Activated CD8-positive, alpha-beta memory T cell treated with anti-CD3 and anti-CD28 coated beads, Interleukin-2, amount 10 ng/mL, durations not matched to agents 7 days and 5 days (primary cell): ENCODE results near the gene OR12D1. TPM values are rescaled to one million over a fixed set of nuclear protein-coding genes. Genes with fewer than 3 reads are reported as not detected.
"Not testable (repeated sequence)": the region's sequence is repeated elsewhere in the genome, so short reads cannot be mapped to it uniquely, and the experiment has no call there.

Experiments
- ATAC-seq: fragments of 150-1000 bp; cut with Tn5 transposase; one replicate; pipeline ENCODE4 v1.10.0; 2021; ENCODE audit warnings: moderate library complexity
- CTCF ChIA-PET: fragments of 350-600 bp; sonication (Branson Sonifier 250); formaldehyde crosslinking; loops from one replicate; lab custom pipeline; 2021; ENCODE audit warnings: antibody characterized with exemption; lab: Charles Lee
- DNase-seq: peaks from one replicate; pipeline ENCODE4 v3.0.0-alpha.2; 2020
- H3K27ac Mint-ChIP-seq: one replicate; pipeline ENCODE4 v1.8.0; 2021; ENCODE audit warnings: mild to moderate bottlenecking, mixed read lengths
- H3K27me3 Mint-ChIP-seq: one replicate; pipeline ENCODE4 v1.8.0; 2021; ENCODE audit warnings: mixed read lengths
- H3K36me3 Mint-ChIP-seq: one replicate; pipeline ENCODE4 v1.8.0; 2021; ENCODE audit warnings: mild to moderate bottlenecking, mixed read lengths
- H3K4me1 Mint-ChIP-seq: one replicate; pipeline ENCODE4 v1.8.0; 2021; ENCODE audit warnings: mixed read lengths
- H3K4me3 Mint-ChIP-seq: one replicate; pipeline ENCODE4 v1.8.0; 2021; ENCODE audit warnings: mild to moderate bottlenecking, moderate library complexity, mixed read lengths
- H3K9me3 Mint-ChIP-seq: one replicate; pipeline ENCODE4 v1.8.0; 2022; ENCODE audit warnings: low read depth, mixed read lengths
- total RNA-seq, 2 experiments: library from RNA; stranded (reverse); gene quantifications; one replicate each; pipeline ENCODE4 v1.2.3, GENCODE V29; 2021

OR12D1 gene
- total RNA-seq: not detected

DNA sequence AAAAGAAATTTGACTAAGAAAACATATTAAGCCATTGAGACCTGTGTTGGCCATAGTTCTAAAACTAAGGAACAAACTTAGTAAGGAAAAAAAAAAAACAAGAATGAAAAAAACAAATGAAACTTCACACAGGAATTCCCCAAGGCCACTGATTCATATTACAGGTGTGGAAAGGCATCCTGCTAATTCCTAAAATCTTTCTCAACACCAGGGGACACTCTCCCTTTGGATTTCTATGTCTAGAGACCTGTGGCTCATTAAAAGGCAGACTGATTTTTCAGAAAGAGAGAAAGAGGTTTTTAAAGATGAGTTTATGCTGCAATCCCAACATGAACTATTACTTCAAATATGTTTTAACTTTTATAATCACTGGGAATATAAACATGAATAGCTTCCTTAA, at the start of gene OR12D1:
Gene OR12D1 (plus strand): TSS at position 341 of the 400 bp plus-strand sequence.
- DNase-seq: no peak
- Mint-ChIP-seq H3K4me1 (no peaks in the 10 kb centered on the region), H3K27ac (no peak within 1 kb of the TSS), H3K36me3 (no peaks in the 10 kb centered on the region), H3K4me3 (no peak within 1 kb of the TSS), H3K9me3 (peaks cover 2% of the 10 kb centered on the region), H3K27me3 (peaks cover 47% of the 10 kb centered on the region)
- ATAC-seq: no peak
- CTCF ChIA-PET: no interaction called here

DNA sequence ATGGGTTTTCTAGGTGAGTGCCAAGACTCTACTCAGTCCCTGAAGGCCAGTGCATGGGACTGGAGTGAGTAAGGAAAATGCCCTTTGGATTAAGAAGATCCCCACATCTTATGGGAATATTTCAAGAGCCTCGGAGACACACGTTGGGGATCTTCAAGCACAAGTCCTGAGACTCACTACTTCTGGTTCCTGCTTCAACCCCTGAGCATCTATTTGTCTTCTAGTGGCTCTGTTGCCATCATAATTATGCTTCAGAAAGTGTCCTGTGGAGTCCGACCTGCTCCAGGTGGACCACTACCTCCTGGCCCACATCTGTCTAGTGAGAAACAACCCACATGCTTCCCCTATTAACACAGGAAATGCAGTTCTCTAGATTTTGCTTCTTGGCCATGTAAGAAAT, 46.0 kb upstream of the OR12D1 start, which contains the start of gene OR5V1:
Gene OR5V1 (minus strand): TSS at position 101 of the 400 bp plus-strand sequence. CDS start 12,670 bp downstream, outside the sequence.
- Mint-ChIP-seq H3K36me3 (no peaks in the 10 kb centered on the region), H3K27me3 (peaks cover 16% of the 10 kb centered on the region), H3K4me1 (no peaks in the 10 kb centered on the region), H3K27ac (no peak within 1 kb of the TSS), H3K9me3 (no peaks in the 10 kb centered on the region), H3K4me3 (no peak within 1 kb of the TSS)
- no peak for DNase-seq
- no peak for ATAC-seq
- CTCF ChIA-PET: no interaction called here

DNA sequence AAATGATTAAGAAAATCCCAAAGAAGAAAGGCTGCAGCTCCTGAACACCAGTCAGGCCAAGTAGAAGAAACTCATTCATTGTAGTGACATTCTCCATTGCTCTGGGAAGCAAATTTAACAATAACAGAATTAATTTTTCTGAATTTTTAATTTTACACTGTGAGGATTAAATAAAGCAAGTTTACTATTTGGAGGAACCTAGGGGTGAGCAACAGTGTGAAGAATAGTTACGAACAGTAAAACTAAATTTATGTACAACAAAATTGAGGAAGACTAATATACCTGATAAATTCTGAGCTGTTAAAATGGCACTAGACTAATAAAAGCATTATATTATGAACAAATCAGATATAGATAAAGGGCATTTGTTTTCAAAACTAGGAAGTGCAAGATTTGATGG, 39.5 kb upstream of the OR12D1 start, which contains the start of gene OR12D3:
Gene OR12D3 (minus strand): TSS at position 101 of the 400 bp plus-strand sequence. CDS start 4 bp downstream, at position 97.
- no peak for DNase-seq
- CTCF ChIA-PET: no interaction called here
- ATAC-seq: no peak
- Mint-ChIP-seq H3K4me3 (no peak within 1 kb of the TSS), H3K36me3 (no peaks in the 10 kb centered on the region), H3K27me3 (peaks cover 19% of the 10 kb centered on the region), H3K4me1 (no peaks in the 10 kb centered on the region), H3K9me3 (no peaks in the 10 kb centered on the region), H3K27ac (no peak within 1 kb of the TSS)

DNA sequence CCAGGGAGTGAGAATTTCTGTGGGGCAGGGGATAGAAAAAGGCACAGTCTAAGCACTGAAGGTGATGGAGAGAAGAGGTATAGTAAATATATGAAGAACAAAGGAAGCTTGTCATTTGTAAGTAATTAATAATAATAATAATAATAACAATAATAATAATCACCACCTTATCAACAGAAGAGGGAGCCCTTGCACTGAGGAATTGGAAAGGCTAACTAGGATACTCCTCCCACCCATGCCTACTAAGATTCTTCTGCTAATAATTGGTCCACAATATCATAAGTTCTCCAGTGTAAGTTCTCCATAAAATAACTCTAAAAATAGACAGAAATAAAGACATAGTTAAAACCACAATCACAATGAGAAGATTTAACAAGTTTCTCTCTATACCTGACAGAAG, 38.7 kb upstream of the OR12D1 start:
- DNase-seq: no peak

DNA sequence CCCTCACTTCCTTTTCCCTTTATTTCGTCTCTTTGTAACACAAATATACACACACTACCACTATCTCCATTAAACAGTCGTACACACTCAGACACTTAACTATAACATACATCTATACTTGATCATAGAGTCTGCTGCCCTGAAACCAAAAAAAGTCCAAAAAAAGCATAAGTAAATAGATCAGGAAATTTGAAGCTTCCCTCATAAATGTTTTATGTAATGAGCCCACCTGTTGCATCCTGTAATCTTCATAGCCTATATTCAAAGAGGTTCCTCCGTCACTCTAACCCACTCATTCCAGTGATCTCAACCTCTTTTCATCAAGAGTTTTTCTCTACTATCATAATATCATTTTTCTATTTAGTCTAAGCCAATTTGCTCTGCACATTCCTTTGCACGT, 26.2 kb upstream of the OR12D1 start:
- H3K36me3 Mint-ChIP-seq: no peaks in the 10 kb centered on the region
- ATAC-seq (no peak), DNase-seq (no peak)
- no peaks in the 10 kb centered on the region for H3K9me3 Mint-ChIP-seq
- no peak overlapping the region for H3K4me3 Mint-ChIP-seq
- no peaks in the 10 kb centered on the region for H3K4me1 Mint-ChIP-seq
- CTCF ChIA-PET: no interaction called here
- H3K27me3 Mint-ChIP-seq: peaks cover 14% of the 10 kb centered on the region
- no peak overlapping the region for H3K27ac Mint-ChIP-seq

More for the DNA sequence above, 38.7 kb upstream of the OR12D1 start:
- Mint-ChIP-seq H3K4me1 (no peaks in the 10 kb centered on the region), H3K27ac (no peak overlapping the region), H3K36me3 (no peaks in the 10 kb centered on the region), H3K27me3 (peaks cover 21% of the 10 kb centered on the region), H3K9me3 (no peaks in the 10 kb centered on the region), H3K4me3 (no peak overlapping the region)
- no peak for ATAC-seq
- CTCF ChIA-PET: no interaction called here

DNA sequence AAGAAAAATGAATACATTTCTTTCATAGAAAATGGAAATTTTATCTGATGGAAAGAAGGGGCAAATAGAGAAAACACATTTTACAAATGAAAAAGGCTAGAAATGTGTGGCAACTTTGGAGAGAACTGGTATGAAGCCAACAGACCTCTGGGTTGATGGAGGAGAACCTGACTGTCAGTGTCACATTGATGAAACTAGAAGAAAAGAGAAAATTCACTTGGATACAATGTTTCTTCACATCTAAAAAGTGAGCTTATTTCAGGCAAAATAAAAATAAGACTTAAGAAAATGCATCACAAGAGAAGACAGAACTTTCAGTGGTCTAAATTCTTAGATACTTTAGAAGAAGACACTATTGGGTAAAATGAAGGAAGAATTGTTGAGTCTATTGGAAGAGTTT, 19.4 kb upstream of the OR12D1 start, which contains the start of gene OR12D2:
Gene OR12D2 (plus strand): TSS at position 301 of the 400 bp plus-strand sequence. CDS start 1,069 bp downstream, outside the sequence.
- Mint-ChIP-seq H3K27ac (no peak within 1 kb of the TSS), H3K9me3 (no peaks in the 10 kb centered on the region), H3K4me1 (no peaks in the 10 kb centered on the region), H3K4me3 (no peak within 1 kb of the TSS), H3K27me3 (peaks cover 25% of the 10 kb centered on the region), H3K36me3 (no peaks in the 10 kb centered on the region)
- DNase-seq: no peak
- ATAC-seq: no peak
- CTCF ChIA-PET: no interaction called here

DNA sequence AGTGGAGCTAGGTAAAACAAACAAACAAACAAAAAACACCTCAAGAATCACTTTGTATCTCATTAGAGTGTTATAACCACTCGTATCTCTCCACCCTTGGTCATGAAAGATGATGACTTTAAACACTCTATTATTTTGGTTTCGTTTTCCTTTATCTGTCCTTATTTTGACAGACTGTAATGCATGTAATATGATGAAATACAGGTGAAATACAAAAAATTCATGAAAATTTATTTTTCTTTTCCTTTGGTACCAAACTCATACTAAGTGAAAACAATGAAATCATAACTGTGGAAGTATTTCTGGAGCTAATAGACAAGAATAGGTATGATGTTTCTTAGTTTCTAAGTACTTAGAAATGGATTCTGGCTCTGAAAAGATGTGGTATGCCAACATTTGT, 15.2 kb upstream of the OR12D1 start:
- Mint-ChIP-seq H3K4me3 (no peak overlapping the region), H3K36me3 (no peaks in the 10 kb centered on the region), H3K9me3 (no peaks in the 10 kb centered on the region), H3K27ac (no peak overlapping the region), H3K27me3 (peaks cover 28% of the 10 kb centered on the region), H3K4me1 (no peaks in the 10 kb centered on the region)
- CTCF ChIA-PET: no interaction called here
- DNase-seq: no peak
- no peak for ATAC-seq

DNA sequence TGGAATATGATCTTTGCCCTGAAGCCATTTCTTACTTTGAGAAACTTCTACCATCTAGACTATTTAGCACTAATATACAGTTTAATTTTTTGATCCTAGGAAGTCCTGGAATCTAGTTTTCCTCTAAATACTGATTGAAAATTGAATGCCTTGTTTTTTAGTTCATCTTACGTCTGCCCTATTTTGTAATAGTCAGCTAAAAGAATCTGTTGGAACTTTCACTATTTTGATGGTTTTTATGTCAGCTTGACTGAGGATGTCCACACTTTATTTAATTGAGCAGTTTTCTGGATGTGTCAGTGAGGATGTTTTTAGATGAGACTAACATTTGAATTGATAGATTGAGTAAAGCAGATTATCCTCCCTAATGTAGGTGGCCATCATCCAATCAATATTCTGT, 10.9 kb upstream of the OR12D1 start:
- no peaks in the 10 kb centered on the region for H3K4me1 Mint-ChIP-seq
- ATAC-seq: no peak

DNA sequence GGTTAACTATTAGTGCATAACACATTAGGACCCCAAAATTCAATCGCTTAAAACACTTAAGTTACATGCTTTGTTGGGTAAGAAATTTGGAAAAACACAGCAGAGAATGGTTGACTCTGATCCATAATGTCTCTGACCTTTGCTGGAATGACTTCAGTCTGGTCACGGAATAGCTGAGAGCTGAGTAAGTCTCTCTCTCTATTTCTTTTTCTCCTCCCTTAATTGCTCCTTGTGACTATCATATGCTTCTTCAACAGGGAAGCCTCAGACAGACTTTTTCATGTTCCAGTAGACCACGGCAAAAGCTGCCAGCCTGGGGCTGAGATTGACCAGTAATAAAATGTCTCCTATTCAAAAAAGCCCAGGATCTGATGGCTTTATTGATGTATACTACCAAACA, 4.8 kb downstream of the OR12D1 start:
- Mint-ChIP-seq H3K27me3 (peaks cover 47% of the 10 kb centered on the region), H3K36me3 (no peaks in the 10 kb centered on the region), H3K9me3 (no peaks in the 10 kb centered on the region), H3K27ac (no peak overlapping the region), H3K4me1 (peaks cover under 1% of the 10 kb centered on the region), H3K4me3 (no peak overlapping the region)
- DNase-seq (no peak), ATAC-seq (no peak)
- CTCF ChIA-PET: no interaction called here

More for the DNA sequence above, 10.9 kb upstream of the OR12D1 start:
- no peak overlapping the region for H3K27ac Mint-ChIP-seq
- CTCF ChIA-PET: no interaction called here
- H3K27me3 Mint-ChIP-seq: peaks cover 12% of the 10 kb centered on the region
- H3K9me3 Mint-ChIP-seq: no peaks in the 10 kb centered on the region
- no peaks in the 10 kb centered on the region for H3K36me3 Mint-ChIP-seq
- H3K4me3 Mint-ChIP-seq: no peak overlapping the region
- DNase-seq: no peak

DNA sequence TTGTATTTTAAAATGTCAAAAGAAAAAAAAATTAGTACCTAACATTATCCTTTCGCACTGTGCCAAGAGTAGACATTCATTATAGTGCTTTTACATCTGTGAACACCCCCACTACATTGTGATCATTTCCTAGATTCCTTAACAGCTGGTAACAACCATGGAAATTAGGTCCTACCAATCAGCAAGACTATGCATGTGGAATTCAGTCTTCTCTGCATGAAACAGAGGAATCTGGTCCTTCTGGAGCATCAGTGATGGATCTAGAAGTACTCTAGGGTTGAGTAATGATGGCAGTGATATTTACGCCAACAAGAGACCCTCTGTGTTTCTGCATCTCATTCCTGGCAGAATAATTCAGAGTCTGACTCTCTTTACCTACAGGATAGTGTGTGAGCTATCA, 9.4 kb downstream of the OR12D1 start:
- ATAC-seq (no peak), DNase-seq (no peak)
- Mint-ChIP-seq H3K4me1 (peaks cover 3% of the 10 kb centered on the region), H3K27ac (no peak overlapping the region), H3K27me3 (peaks cover 31% of the 10 kb centered on the region), H3K9me3 (no peaks in the 10 kb centered on the region), H3K4me3 (no peak overlapping the region), H3K36me3 (no peaks in the 10 kb centered on the region)
- CTCF ChIA-PET: no interaction called here

DNA sequence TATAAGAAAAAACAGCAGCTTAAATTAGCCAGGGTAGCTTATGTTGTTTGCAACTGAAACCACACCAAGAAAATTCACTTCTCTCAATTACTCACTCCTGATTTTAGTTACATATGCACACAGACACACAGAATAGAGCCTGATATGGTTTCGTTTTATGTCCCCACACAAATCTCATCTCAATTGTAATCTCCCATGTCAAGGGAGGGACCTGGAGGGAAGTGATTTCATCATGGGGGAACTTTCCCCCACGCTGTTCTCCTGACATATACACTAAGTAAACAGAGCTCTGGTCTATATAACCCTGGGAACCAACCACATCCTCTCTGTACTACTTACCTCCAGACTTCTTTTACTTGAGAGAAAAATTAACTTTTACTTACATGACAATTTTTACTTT, 9.8 kb downstream of the OR12D1 start:
- H3K9me3 Mint-ChIP-seq: no peaks in the 10 kb centered on the region
- peaks cover 3% of the 10 kb centered on the region for H3K4me1 Mint-ChIP-seq
- no peaks in the 10 kb centered on the region for H3K36me3 Mint-ChIP-seq
- H3K27ac Mint-ChIP-seq: no peak overlapping the region
- DNase-seq (no peak), ATAC-seq (no peak)
- CTCF ChIA-PET: no interaction called here
- no peak overlapping the region for H3K4me3 Mint-ChIP-seq
- H3K27me3 Mint-ChIP-seq: peaks cover 32% of the 10 kb centered on the region

DNA sequence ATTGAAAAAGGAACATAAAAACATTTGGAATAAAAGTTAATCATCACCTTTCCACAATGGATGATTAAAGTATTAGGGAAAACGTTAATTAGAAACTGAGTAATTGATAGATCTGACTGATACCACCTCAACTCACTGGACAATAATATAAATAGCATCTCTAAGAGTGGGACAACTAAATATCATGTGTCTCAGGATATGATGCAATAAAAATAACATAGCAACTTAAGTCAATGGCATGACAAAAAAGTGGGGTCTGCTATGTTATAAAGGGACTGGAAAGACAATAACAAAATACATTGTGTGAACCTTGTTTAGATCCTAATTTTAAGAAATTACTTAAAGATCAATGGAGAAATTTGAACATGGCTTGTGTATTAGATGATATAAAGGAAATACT, 10.3 kb downstream of the OR12D1 start:
- Mint-ChIP-seq H3K27me3 (peaks cover 27% of the 10 kb centered on the region), H3K4me3 (no peak overlapping the region), H3K4me1 (peaks cover 3% of the 10 kb centered on the region), H3K9me3 (no peaks in the 10 kb centered on the region), H3K36me3 (no peaks in the 10 kb centered on the region), H3K27ac (no peak overlapping the region)
- no peak for DNase-seq
- no peak for ATAC-seq
- CTCF ChIA-PET: no interaction called here

DNA sequence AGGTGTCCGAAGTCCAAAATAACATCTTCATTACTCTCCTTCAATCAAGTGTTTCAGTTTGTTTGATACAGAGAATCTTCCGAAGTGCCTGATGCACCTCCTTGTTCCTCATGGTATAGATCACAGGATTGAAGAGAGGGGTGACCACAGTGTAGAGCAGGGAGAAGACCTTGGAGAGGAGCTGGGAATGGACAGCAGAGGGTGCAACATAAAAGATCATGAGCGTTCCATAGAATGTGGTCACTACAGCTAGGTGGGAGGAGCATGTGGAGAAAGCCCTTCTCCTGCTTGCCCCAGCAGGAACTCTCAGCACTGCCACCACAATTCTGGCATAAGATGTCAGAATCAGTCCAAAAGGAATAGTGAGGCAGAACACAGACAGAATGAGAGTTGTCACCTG, 11.9 kb downstream of the OR12D1 start:
- H3K4me1 Mint-ChIP-seq: peaks cover 3% of the 10 kb centered on the region
- H3K4me3 Mint-ChIP-seq: no peak overlapping the region
- H3K36me3 Mint-ChIP-seq: no peaks in the 10 kb centered on the region
- no peak for ATAC-seq
- CTCF ChIA-PET: no interaction called here
- no peak overlapping the region for H3K27ac Mint-ChIP-seq
- peaks cover 28% of the 10 kb centered on the region for H3K27me3 Mint-ChIP-seq
- DNase-seq: no peak
- H3K9me3 Mint-ChIP-seq: no peaks in the 10 kb centered on the region

DNA sequence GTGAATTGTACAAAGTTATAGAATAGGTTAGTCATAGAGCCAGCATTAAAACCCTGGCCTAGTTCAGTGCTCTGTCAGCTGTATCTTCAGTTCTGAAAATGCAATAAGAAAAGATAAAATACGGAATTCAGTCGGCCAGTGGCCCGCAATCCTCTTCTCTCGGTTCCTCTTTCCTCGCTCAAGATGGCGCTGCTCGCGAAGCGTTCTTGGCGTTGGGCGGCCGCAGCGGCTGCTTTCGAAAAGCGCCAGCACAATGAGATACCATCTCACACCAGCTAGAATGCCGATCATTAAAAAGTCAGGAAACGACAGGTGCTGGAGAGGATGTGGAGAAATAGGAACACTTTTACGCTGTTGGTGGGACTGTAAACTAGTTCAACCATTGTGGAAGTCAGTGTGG, 22.0 kb downstream of the OR12D1 start:
- H3K4me1 Mint-ChIP-seq, H3K9me3 Mint-ChIP-seq, CTCF ChIA-PET, ATAC-seq, H3K27ac Mint-ChIP-seq, DNase-seq, H3K36me3 Mint-ChIP-seq, H3K4me3 Mint-ChIP-seq: not testable (repeated sequence)
- H3K27me3 Mint-ChIP-seq: peaks cover 40% of the 10 kb centered on the region

DNA sequence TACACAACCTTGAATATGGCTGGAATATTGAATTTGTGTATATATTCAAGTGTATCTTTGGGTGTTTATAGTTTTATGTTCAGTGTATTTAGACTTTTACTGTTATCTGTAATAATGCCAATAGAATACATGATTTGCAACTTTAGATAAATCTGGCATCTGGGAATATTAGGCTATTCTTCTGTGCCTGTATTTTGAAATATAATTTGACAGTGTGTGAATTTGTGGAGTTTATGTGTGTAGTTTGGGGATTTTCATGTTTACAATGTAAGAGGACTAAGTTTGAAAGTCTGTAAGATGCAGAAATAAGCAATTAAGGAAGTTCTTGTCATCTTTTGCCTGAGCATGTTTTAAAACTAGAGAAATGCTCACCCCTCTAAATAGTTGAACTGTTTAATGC, 24.3 kb downstream of the OR12D1 start, which contains the start of gene OR10C1:
Gene OR10C1 (plus strand): TSS at position 301 of the 400 bp plus-strand sequence. CDS start 710 bp downstream, outside the sequence.
- no peaks in the 10 kb centered on the region for H3K4me1 Mint-ChIP-seq
- no peaks in the 10 kb centered on the region for H3K36me3 Mint-ChIP-seq
- CTCF ChIA-PET: interaction anchor here (0.6 kb wide), 1 partner anchor 214 kb away, joined by 3 read pairs; no protein-coding TSS in a partner anchor
- ATAC-seq (no peak), DNase-seq (no peak)
- peaks cover 35% of the 10 kb centered on the region for H3K27me3 Mint-ChIP-seq
- no peaks in the 10 kb centered on the region for H3K9me3 Mint-ChIP-seq
- H3K4me3 Mint-ChIP-seq: no peak within 1 kb of the TSS
- H3K27ac Mint-ChIP-seq: no peak within 1 kb of the TSS
